Liver (tissue), 9 donors: Measurements from ENCODE around the gene BANP. TPM values are rescaled to one million over a fixed set of nuclear protein-coding genes. Genes with fewer than 3 reads are reported as not detected.

ENCODE experiments used
- DNase-seq: peaks from one replicate; pipeline ENCODE4 v3.0.0-alpha.2; 2017; ENCODE audit warnings: low spot score
- H3K27ac ChIP-seq, 2 donors: one replicate each; pipeline ENCODE4 v1.7.0; 2013; ENCODE audit warnings: inconsistent platforms in 2 of 2, low read length in 2 of 2, control low read depth in 1 of 2, low read depth in 1 of 2, mild to moderate bottlenecking in 1 of 2
- H3K27me3 ChIP-seq, 4 donors: one replicate each; pipeline versions ENCODE4 v1.6.1 to v1.7.0; 2013; ENCODE audit warnings: low read length in 3 of 4, inconsistent platforms in 1 of 4, mild to moderate bottlenecking in 1 of 4, moderate library complexity in 1 of 4; ENCODE audit not compliant: control insufficient read depth in 4 of 4, insufficient read depth in 4 of 4
- H3K36me3 ChIP-seq, 4 donors: one replicate each; pipeline versions ENCODE4 v1.6.1 to v1.7.0; 2013; ENCODE audit warnings: low read length in 3 of 4, mild to moderate bottlenecking in 3 of 4, low read depth in 1 of 4, moderate library complexity in 1 of 4; ENCODE audit not compliant: control insufficient read depth in 4 of 4, insufficient read depth in 3 of 4
- H3K4me1 ChIP-seq, 4 donors: one replicate each; pipeline versions ENCODE4 v1.6.1 to v1.7.0; 2013; ENCODE audit warnings: low read length in 3 of 4, mild to moderate bottlenecking in 3 of 4, moderate library complexity in 1 of 4; ENCODE audit not compliant: control insufficient read depth in 4 of 4, insufficient read depth in 4 of 4
- H3K4me3 ChIP-seq, 3 donors: one replicate each; pipeline versions ENCODE4 v1.6.1 to v1.7.0; 2013; ENCODE audit warnings: low read length in 3 of 3, control low read depth in 1 of 3, low read depth in 1 of 3, mild to moderate bottlenecking in 1 of 3
- H3K9ac ChIP-seq, 2 donors: one replicate each; pipeline ENCODE4 v1.7.0; 2013; ENCODE audit warnings: low read length in 2 of 2, mild to moderate bottlenecking in 2 of 2, moderate library complexity in 2 of 2, control low read depth in 1 of 2, low read depth in 1 of 2
- H3K9me3 ChIP-seq, 4 donors: one replicate each; pipeline versions ENCODE4 v1.6.1 to v1.7.0; 2013; ENCODE audit warnings: low read length in 3 of 4; ENCODE audit not compliant: control insufficient read depth in 4 of 4
- EGR1 ChIP-seq, 2 donors: IDR thresholded peaks; 2 replicates each; pipeline ENCODE4 v1.6.1; 2016 to 2018; ENCODE audit warnings: antibody characterized with exemption in 2 of 2, low read depth in 2 of 2
- RAD21 ChIP-seq, 2 donors: IDR thresholded peaks; 2 replicates each; pipeline ENCODE4 v1.6.1; 2016; ENCODE audit warnings: antibody characterized with exemption in 2 of 2, mild to moderate bottlenecking in 2 of 2
- REST ChIP-seq: IDR thresholded peaks from 2 replicates; pipeline ENCODE4 v1.6.1; 2016; ENCODE audit warnings: antibody characterized with exemption, mild to moderate bottlenecking
- RXRA ChIP-seq, 2 donors: IDR thresholded peaks; 2 replicates each; pipeline ENCODE4 v1.6.1; 2017 to 2018; ENCODE audit warnings: antibody characterized with exemption in 2 of 2, mild to moderate bottlenecking in 1 of 2
- TAF1 ChIP-seq: conservative IDR thresholded peaks from 2 replicates; pipeline ENCODE4 v1.6.1; 2016; ENCODE audit warnings: antibody characterized with exemption, mild to moderate bottlenecking
- ZBTB33 ChIP-seq: IDR thresholded peaks from 2 replicates; pipeline ENCODE4 v1.6.1; 2016; ENCODE audit warnings: antibody characterized with exemption
- WGBS: extraction: QIAGEN DNeasy Blood & Tissue Kit; methylation state at CpG from one replicate; pipeline ENCODE4 v1.1.7; 2013; 5-methylcytosine and 5-hydroxymethylcytosine counted together
- polyA plus RNA-seq, 2 donors: library from polyadenylated mRNA; stranded (reverse) in 1 of 2; unstranded in 1 of 2; fragments of 200-250 nt in 1 of 2; fragments of >200 nt in 1 of 2; fragmentation: Nextera tagmentation in 1 of 2; extraction: Ambion mirVana in 1 of 2; gene quantifications; one replicate each; pipeline versions ENCODE4 v1.2.1 to v1.2.3, GENCODE V29; 2013 to 2015
- total RNA-seq, 2 donors: library from RNA; depleted of rRNA; stranded (reverse); fragments of >200 nt; gene quantifications; one replicate each; pipeline ENCODE4 v1.2.3, GENCODE V29; 2014
- TF ChIP-seq, protein P1 (sequence below): IDR thresholded peaks from 2 replicates; pipeline ENCODE4 v1.6.1; 2016; ENCODE audit warnings: antibody characterized with exemption
- donor health status: healthy.
- donor health status: healthy.
- donor health status: healthy.
- donor health status: healthy.
- donor health status: healthy.

Gene BANP
- total and polyA plus RNA-seq, 4 donors = 4.9 to 20.7 (median 13.7) TPM

DNA sequence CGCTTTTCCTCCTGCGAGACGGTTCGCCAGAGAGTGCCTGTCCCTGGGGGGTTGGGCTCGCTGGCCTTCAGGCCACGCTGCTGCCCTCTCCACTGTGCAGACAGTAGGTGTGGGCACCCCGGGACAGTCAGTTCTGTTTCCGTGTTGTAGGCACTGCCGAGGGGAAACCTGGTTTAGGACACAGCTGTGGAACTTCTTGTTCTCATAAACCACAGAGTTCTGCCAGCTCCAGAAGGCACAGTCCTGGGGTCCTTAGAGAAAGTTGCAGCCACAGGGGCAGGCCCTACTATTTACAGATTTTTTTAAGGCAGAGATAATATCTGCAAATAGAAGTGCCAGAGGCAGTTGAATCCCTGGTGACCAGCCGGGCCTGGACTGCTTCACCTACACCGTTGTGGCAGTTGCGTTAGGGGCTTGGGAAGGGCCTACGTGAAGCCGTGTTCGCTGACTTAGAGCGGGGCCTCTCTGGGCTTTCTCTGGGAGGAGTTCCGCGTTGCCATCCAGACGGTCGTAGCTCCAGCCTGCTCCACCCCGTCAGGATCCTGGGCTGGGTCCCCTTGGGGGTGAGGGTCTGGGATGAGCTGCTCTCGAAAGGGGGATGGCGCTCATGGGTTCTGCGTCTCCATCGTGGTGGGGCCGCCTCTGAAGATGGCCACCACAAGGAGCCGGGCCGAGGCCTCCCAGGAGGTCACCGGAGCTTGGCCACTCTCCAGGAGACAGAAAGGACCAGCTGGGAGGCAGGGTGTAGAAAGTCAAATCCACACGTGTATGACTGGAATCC, 126.3 kb downstream of the BANP start:
- no peak overlapping the region for H3K9ac ChIP-seq
- no peaks in the 10 kb centered on the region for H3K27me3 ChIP-seq
- TF ChIP-seq REST (no peak), RXRA (IDR thresholded peaks at IDR 0.05) (no peak), TAF1 (no peak), EGR1 (IDR thresholded peaks at IDR 0.05; ENCODE audit: low read depth in 2 of 2) (no peak), ZBTB33 (no peak), RAD21 (IDR thresholded peaks at IDR 0.05) (no peak)
- TF ChIP-seq, protein P1, sequence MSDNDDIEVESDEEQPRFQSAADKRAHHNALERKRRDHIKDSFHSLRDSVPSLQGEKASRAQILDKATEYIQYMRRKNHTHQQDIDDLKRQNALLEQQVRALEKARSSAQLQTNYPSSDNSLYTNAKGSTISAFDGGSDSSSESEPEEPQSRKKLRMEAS = no peak
- peaks cover 7 to 31% (median 11%) of the 10 kb centered on the region in 4 donors for H3K36me3 ChIP-seq
- no peaks in the 10 kb centered on the region for H3K4me1 ChIP-seq
- no peak overlapping the region for H3K4me3 ChIP-seq
- WGBS = 87% methylated on average over 30 of the region's 30 CpGs
- no peak for DNase-seq
- no peaks in the 10 kb centered on the region for H3K9me3 ChIP-seq
- H3K27ac ChIP-seq = no peak overlapping the region

GRCh38 chr16:88078111-88078775, 127.0 kb downstream of the BANP start:
- WGBS = 96% methylated on average over 17 of the region's 17 CpGs
- DNase-seq = no peak
- H3K36me3 ChIP-seq = peaks cover 7 to 24% (median 7%) of the 10 kb centered on the region in 4 donors

More at GRCh38 chr16:88078111-88078775, 127.0 kb downstream of the BANP start:
- Histone ChIP-seq H3K9ac (no peak overlapping the region), H3K9me3 (no peaks in the 10 kb centered on the region), H3K27me3 (no peaks in the 10 kb centered on the region), H3K4me3 (no peak overlapping the region), H3K27ac (no peak overlapping the region), H3K4me1 (no peaks in the 10 kb centered on the region)
- no peak for TF ChIP-seq ZBTB33
